SU-DHL-6 (cell line): ENCODE measurements around the gene ADD1.

ENCODE experiments used
- H2AFZ ChIP-seq: fragments of 200-600 bp; sonication (generic); 2 replicates; pipeline ENCODE4 v1.6.1; 2014; ENCODE audit warnings: low read depth, mild to moderate bottlenecking, moderate library complexity, mixed read lengths, antibody characterized with exemption, low read length; ENCODE audit not compliant: severe bottlenecking
- H3F3A ChIP-seq: fragments of 200-600 bp; shearing (Covaris generic); 2 replicates; pipeline ENCODE4 v1.6.0; 2016; ENCODE audit warnings: antibody characterized with exemption, mild to moderate bottlenecking; ENCODE audit not compliant: insufficient read depth
- H3K27ac ChIP-seq: fragments of 200-600 bp; sonication (generic); 2 replicates; pipeline ENCODE4 v1.5.1; 2016; ENCODE audit warnings: low read depth, mild to moderate bottlenecking, low read length, moderate library complexity, mixed read lengths
- H3K27me3 ChIP-seq: fragments of 200-600 bp; sonication (generic), shearing (Covaris generic); 2 replicates; pipeline ENCODE4 v1.6.0; 2014; ENCODE audit warnings: mild to moderate bottlenecking, low read length
- H3K36me3 ChIP-seq: fragments of 200-600 bp; sonication (generic); 2 replicates; pipeline ENCODE4 v1.6.1; 2014; ENCODE audit warnings: mild to moderate bottlenecking, low read length, mixed read lengths
- H3K4me2 ChIP-seq: fragments of 300-600, 200-600 bp; shearing (Covaris generic), sonication (generic); 2 replicates; pipeline ENCODE4 v1.6.0; 2014; ENCODE audit warnings: low read length, low read depth, mild to moderate bottlenecking; ENCODE audit not compliant: poor library complexity, severe bottlenecking
- H3K4me3 ChIP-seq: fragments of 200-600 bp; sonication (generic); 2 replicates; pipeline ENCODE4 v1.5.1; 2014; ENCODE audit warnings: antibody characterized with exemption, low read length, mild to moderate bottlenecking, mixed read lengths; ENCODE audit not compliant: insufficient read depth, poor library complexity, severe bottlenecking
- H3K79me2 ChIP-seq: fragments of 200-600 bp; sonication (generic); 2 replicates; pipeline ENCODE4 v1.6.1; 2014; ENCODE audit warnings: mild to moderate bottlenecking, low read length, moderate library complexity; ENCODE audit not compliant: insufficient read depth
- H3K9ac ChIP-seq: fragments of 200-600 bp; sonication (generic); 2 replicates; pipeline ENCODE4 v1.7.0; 2014; ENCODE audit warnings: mild to moderate bottlenecking, low read length
- H3K9me2 ChIP-seq: fragments of 200-600 bp; sonication (generic); replicated peaks from 2 replicates; pipeline ENCODE4 v1.6.1; 2014; ENCODE audit warnings: low read length; ENCODE audit not compliant: insufficient read depth
- H3K9me3 ChIP-seq: fragments of 200-600 bp; sonication (generic); 2 replicates; pipeline ENCODE4 v1.6.1; 2014; ENCODE audit warnings: low read length, mixed read lengths; ENCODE audit not compliant: insufficient read depth
- H4K20me1 ChIP-seq: fragments of 200-600 bp; sonication (generic); 2 replicates; pipeline ENCODE4 v1.6.1; 2014; ENCODE audit warnings: low read depth, mild to moderate bottlenecking, antibody characterized with exemption, low read length, moderate library complexity, mixed read lengths
- EZH2phosphoT487 ChIP-seq: fragments of 200-600 bp; sonication (generic), shearing (Covaris generic); conservative IDR thresholded peaks from 2 replicates; pipeline ENCODE4 v1.6.1; 2018; ENCODE audit warnings: mild to moderate bottlenecking, antibody characterized with exemption, low read length, moderate library complexity, mixed read lengths
- TF ChIP-seq, protein P1 (sequence below): fragments of 200-600 bp; sonication (generic); IDR thresholded peaks from one replicate; pipeline ENCODE4 v1.5.1; 2017; ENCODE audit warnings: antibody characterized with exemption, mild to moderate bottlenecking, low read length, moderate library complexity; ENCODE audit not compliant: insufficient read depth, poor library complexity, severe bottlenecking

Gene ADD1

DNA sequence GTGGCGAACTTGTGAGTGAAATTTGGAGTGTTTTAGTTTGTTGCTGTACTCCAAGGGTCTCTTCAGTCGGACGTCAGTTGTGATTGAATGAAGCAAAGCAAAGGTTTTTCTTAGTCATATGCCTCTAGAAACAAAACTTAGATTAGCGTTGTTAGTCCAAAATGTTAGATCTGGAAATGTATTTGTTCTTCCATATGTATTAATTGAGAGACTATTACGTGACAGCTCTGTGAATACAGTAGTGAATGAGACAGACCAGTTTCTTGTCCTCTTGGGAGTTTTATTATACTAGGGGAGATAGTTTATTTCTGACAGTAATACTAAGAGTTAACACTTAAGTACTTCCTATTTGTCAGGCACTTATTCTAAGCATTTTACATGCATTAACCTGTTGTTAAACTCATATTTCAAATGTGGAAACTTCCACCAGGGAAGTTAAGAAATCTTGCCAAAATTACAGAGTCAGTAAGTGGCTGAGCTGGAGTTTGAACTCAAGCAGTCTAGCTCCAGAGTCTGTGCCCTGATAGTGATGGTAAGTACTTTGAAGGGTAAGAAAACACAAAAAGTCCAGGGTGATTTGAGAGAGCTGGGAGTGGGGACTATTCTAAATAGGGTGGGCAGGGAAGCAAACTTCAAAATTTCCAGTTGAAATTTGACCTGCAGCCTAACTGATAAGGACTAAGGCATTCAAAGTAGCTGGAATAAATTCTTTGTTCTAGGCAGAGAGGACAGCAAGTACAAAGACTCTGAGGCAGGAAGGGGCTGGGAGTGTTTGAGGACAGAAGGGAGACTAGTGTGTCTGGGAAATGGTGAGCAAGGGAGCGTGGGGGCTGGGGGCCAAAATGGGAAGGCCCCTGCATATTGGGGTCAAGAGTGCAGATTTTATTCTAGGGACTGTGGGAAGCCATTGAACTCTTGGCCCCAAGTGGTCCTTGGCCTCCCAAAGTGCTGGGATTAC lies 17.0 kb downstream of the ADD1 start:
- H3K36me3 ChIP-seq, result no peaks in the 10 kb centered on the region
- peaks cover 35% of the 10 kb centered on the region for H4K20me1 ChIP-seq
- TF ChIP-seq, protein P1, sequence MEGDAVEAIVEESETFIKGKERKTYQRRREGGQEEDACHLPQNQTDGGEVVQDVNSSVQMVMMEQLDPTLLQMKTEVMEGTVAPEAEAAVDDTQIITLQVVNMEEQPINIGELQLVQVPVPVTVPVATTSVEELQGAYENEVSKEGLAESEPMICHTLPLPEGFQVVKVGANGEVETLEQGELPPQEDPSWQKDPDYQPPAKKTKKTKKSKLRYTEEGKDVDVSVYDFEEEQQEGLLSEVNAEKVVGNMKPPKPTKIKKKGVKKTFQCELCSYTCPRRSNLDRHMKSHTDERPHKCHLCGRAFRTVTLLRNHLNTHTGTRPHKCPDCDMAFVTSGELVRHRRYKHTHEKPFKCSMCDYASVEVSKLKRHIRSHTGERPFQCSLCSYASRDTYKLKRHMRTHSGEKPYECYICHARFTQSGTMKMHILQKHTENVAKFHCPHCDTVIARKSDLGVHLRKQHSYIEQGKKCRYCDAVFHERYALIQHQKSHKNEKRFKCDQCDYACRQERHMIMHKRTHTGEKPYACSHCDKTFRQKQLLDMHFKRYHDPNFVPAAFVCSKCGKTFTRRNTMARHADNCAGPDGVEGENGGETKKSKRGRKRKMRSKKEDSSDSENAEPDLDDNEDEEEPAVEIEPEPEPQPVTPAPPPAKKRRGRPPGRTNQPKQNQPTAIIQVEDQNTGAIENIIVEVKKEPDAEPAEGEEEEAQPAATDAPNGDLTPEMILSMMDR, result no peak
- no peak for TF ChIP-seq EZH2phosphoT487
- no peaks in the 10 kb centered on the region for H3F3A ChIP-seq
- no peak overlapping the region for H3K4me2 ChIP-seq
- H3K4me3 ChIP-seq, result no peak overlapping the region
- no peaks in the 10 kb centered on the region for H3K27me3 ChIP-seq
- no peaks in the 10 kb centered on the region for H3K9me2 ChIP-seq
- no peaks in the 10 kb centered on the region for H3K79me2 ChIP-seq
- no peaks in the 10 kb centered on the region for H3K9me3 ChIP-seq
- H3K27ac ChIP-seq, result no peak overlapping the region
- no peak overlapping the region for H3K9ac ChIP-seq
- H2AFZ ChIP-seq, result no peak overlapping the region

DNA sequence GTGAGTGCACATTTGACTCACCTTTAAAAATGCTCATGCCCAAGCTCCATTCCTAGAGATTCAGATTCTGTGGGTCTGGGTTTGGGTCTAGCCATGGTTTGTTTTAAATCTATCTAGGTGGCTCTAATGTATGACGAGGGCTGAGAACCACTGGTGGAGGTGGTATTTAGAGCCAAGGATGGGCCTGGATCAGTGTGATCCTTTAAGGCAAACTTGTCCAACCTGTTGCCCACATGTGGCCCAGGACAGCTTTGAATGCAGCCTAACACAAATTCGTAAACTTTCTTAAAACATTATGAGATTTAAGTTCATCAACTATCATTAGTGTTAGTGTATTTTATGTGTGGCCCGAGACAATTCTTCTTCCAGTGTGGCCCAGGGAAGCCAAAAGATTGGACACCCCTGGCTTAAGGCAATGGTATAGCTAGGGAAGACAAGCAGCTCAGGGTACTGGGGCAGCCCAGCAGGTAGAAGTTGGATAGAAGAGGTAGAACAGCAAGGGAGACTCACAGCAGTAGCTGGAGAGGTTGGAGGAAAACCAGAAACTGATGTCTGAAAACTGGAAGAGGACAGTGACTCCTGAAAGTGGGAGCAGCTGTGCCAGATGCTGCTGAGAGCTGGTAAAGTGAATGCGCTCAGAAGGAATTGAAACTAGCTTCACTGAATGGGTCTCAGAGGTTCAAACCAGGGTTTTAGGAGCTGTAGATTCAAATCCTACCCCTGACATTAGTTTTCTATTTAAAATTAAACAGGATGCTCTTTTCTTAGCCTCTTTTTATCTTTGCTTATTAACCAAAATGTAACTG lies 18.2 kb downstream of the ADD1 start:
- Histone ChIP-seq H3K4me2 (no peak overlapping the region), H4K20me1 (peaks cover 35% of the 10 kb centered on the region), H3F3A (no peaks in the 10 kb centered on the region), H3K9me3 (no peaks in the 10 kb centered on the region), H3K27ac (no peak overlapping the region), H3K36me3 (no peaks in the 10 kb centered on the region), H2AFZ (no peak overlapping the region), H3K79me2 (no peaks in the 10 kb centered on the region), H3K4me3 (no peak overlapping the region), H3K9ac (no peak overlapping the region), H3K9me2 (no peaks in the 10 kb centered on the region), H3K27me3 (no peaks in the 10 kb centered on the region)
- TF ChIP-seq, protein P1, result no peak
- TF ChIP-seq EZH2phosphoT487, result no peak

DNA sequence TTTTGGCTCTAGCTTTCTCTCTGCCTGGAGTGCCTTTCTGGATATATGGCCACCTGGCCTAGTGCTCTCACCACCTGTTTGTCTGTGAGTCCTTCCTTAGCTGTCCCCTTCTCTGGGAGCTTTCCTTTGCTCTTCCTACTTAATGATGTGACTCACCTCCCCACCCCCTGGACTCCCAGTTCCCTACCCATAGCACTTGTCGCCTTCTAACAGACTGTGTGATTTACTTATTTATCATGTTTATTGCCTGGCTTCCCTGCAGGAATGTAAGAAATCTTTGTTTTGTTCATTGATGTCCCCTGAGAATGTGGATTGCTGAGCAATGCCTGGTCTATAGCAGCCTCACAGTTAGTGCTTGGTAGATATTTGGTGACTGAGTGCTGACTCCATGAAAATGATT lies 18.9 kb downstream of the ADD1 start:
- Histone ChIP-seq H2AFZ (no peak overlapping the region), H3K9me2 (no peaks in the 10 kb centered on the region), H3K9me3 (no peaks in the 10 kb centered on the region), H3F3A (no peaks in the 10 kb centered on the region), H4K20me1 (peaks cover 34% of the 10 kb centered on the region), H3K9ac (no peak overlapping the region), H3K27ac (no peak overlapping the region), H3K79me2 (no peaks in the 10 kb centered on the region), H3K4me2 (no peak overlapping the region), H3K27me3 (no peaks in the 10 kb centered on the region), H3K4me3 (no peak overlapping the region), H3K36me3 (no peaks in the 10 kb centered on the region)
- TF ChIP-seq, protein P1, result no peak
- no peak for TF ChIP-seq EZH2phosphoT487
